Thoracic aorta (tissue), 2 donors: ENCODE results near the gene RPL18A. TPM values are rescaled to one million over a fixed set of nuclear protein-coding genes. Genes with fewer than 3 reads are reported as not detected.

Experiments
- ATAC-seq: fragments of 150-250 bp; one replicate; pipeline ENCODE4 v1.8.0; 2017; ENCODE audit warnings: low read depth; ENCODE audit not compliant: insufficient number of reproducible peaks, low FRiP score
- DNase-seq: peaks from one replicate; pipeline ENCODE4 v3.0.0-alpha.2; 2020; ENCODE audit warnings: low spot score
- H3K27ac ChIP-seq, 2 donors: fragments of 200-600 bp; sonication (generic); 1 replicate in 1 of 2; 2 replicates in 1 of 2; pipeline ENCODE4 v1.5.1; 2016; ENCODE audit warnings: mild to moderate bottlenecking in 2 of 2, moderate library complexity in 2 of 2
- H3K27me3 ChIP-seq: fragments of 200-600 bp; sonication (generic); replicated peaks from 2 replicates; pipeline ENCODE4 v1.6.0; 2016; ENCODE audit warnings: mild to moderate bottlenecking; ENCODE audit not compliant: insufficient read depth
- H3K36me3 ChIP-seq: fragments of 200-600 bp; sonication (generic); one replicate; pipeline ENCODE4 v1.5.1; 2016
- H3K4me1 ChIP-seq, 2 donors: fragments of 200-600 bp; sonication (generic); 1 replicate in 1 of 2; 2 replicates in 1 of 2; pipeline versions ENCODE4 v1.5.1 to v1.6.0; 2016; ENCODE audit warnings: low read depth in 2 of 2, mild to moderate bottlenecking in 1 of 2; ENCODE audit not compliant: control insufficient read depth in 1 of 2
- H3K4me3 ChIP-seq: fragments of 200-600 bp; sonication (generic); 2 replicates; pipeline ENCODE4 v1.5.1; 2016; ENCODE audit warnings: mild to moderate bottlenecking
- H3K9me3 ChIP-seq: fragments of 200-600 bp; sonication (generic); 2 replicates; pipeline ENCODE4 v1.5.1; 2016
- CTCF ChIP-seq: fragments of 200-600 bp; sonication (generic); IDR thresholded peaks from one replicate; pipeline ENCODE4 v1.5.1; 2019; ENCODE audit warnings: antibody characterized with exemption
- total RNA-seq, 2 donors: library from RNA; depleted of rRNA; stranded (reverse); fragments of >200 nt; gene quantifications; one replicate each; pipeline versions ENCODE4 v1.1.0 to v1.2.3, GENCODE V29; 2016

Gene RPL18A
- total RNA-seq, result 100 to 1,000 TPM; 718 to 766 TPM

DNA sequence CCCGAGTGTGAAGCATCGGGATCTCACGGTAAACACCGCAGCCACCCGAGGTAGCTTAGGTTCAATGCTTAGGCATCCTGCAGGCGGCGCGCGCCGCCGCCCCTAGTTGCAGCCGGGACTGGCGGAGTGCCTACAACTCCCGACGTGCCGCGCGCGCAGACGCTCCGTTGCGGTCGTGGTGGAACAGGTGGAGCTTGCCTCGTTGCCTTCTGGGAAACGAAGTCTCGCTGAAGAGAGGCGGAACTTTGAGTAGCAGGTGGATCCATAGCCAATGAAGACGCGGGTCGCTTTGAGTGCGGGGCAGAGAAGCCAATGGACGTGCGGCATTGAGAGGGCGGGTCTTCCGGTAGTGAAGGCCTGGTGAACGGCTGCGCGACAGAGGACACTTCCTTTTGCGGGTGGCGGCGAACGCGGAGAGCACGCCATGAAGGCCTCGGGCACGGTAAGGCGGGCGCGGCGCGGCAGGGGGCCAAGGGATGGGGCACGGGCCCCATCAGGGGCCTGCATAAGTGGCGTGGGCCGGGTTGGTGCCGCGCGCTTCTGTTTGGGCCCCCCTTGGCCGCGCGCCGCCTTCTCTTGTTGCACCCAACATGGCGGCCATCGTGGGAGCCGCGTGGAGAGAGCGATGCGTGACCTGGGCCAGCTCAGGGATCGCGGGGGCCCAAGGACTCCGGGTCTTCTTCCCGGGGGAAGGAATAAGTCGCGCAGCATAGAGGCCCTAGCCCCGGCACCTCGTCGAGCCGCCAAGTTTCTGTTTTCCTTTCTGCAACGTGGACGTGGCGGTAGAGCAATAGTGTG, at the start of gene RPL18A:
RPL18A (plus strand) TSS at position 378 of the 798 bp plus-strand sequence; CDS start at position 425, 47 bp downstream.
- H3K9me3 ChIP-seq, result no peaks in the 10 kb centered on the region
- peak within 1 kb of the TSS; percentile 96 for H3K4me3 ChIP-seq
- DNase-seq (peak; percentile 97), ATAC-seq (peak; percentile 100)
- peaks cover 34% of the 10 kb centered on the region for H3K36me3 ChIP-seq
- peak within 1 kb of the TSS; percentile 71 to 77 for H3K27ac ChIP-seq
- peaks cover 11 to 23% of the 10 kb centered on the region in 2 donors for H3K4me1 ChIP-seq
- no peaks in the 10 kb centered on the region for H3K27me3 ChIP-seq
- TF ChIP-seq CTCF, result peak; percentile 68

DNA sequence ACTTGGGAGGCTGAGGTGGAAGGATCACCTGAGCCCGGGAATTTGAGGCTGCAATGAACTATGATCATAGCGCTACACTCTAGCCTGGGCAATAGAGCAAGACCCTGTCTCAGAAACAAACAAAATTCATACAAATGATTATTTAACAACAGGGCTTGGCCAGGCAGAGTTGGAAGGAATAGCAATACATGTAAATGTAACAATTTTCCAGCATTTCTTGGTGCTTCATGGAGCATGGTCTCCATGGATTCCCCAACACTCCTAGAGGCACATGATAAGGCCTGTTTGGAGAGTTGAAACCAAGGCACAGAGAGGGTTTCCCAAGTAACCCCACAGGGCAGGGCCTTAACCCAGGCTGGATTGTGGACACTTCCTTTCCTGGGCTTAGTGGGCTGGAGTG, 48.6 kb upstream of the RPL18A start:
- no peak for ATAC-seq
- H3K27me3 ChIP-seq, result no peaks in the 10 kb centered on the region

GRCh38 chr19:17811681-17812080, 48.0 kb upstream of the RPL18A start:
- DNase-seq (no peak), ATAC-seq (no peak)
- Histone ChIP-seq H3K27ac (no peak overlapping the region), H3K4me1 (no peaks in the 10 kb centered on the region), H3K27me3 (no peaks in the 10 kb centered on the region), H3K4me3 (no peak overlapping the region), H3K9me3 (no peaks in the 10 kb centered on the region), H3K36me3 (no peaks in the 10 kb centered on the region)
- TF ChIP-seq CTCF, result no peak

More for the DNA sequence above, 48.6 kb upstream of the RPL18A start:
- Histone ChIP-seq H3K27ac (no peak overlapping the region), H3K9me3 (no peaks in the 10 kb centered on the region), H3K4me3 (no peak overlapping the region), H3K4me1 (no peaks in the 10 kb centered on the region), H3K36me3 (no peaks in the 10 kb centered on the region)
- DNase-seq, result no peak
- TF ChIP-seq CTCF, result no peak

DNA sequence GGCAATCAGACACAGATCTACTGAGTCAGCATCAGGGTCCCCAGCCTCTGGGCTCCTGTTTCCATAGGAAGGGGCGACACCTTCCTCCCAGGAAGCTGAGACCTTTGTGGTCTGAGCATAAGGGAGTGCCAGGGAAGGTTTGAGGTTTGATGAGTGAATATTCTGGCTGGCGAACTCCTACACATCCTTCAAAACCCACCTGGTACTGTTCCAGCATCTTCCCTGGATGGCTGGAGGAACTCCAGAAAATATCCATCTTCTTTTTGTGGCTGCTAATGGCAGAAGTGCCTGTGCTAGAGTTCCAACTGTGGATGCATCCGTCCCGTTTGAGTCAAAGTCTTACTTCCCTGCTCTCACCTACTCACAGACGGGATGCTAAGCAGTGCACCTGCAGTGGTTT, 47.6 kb upstream of the RPL18A start:
- Histone ChIP-seq H3K27ac (no peak overlapping the region), H3K36me3 (no peaks in the 10 kb centered on the region), H3K27me3 (no peaks in the 10 kb centered on the region), H3K4me1 (no peaks in the 10 kb centered on the region), H3K4me3 (no peak overlapping the region), H3K9me3 (no peaks in the 10 kb centered on the region)
- TF ChIP-seq CTCF, result no peak
- DNase-seq (no peak), ATAC-seq (no peak)

DNA sequence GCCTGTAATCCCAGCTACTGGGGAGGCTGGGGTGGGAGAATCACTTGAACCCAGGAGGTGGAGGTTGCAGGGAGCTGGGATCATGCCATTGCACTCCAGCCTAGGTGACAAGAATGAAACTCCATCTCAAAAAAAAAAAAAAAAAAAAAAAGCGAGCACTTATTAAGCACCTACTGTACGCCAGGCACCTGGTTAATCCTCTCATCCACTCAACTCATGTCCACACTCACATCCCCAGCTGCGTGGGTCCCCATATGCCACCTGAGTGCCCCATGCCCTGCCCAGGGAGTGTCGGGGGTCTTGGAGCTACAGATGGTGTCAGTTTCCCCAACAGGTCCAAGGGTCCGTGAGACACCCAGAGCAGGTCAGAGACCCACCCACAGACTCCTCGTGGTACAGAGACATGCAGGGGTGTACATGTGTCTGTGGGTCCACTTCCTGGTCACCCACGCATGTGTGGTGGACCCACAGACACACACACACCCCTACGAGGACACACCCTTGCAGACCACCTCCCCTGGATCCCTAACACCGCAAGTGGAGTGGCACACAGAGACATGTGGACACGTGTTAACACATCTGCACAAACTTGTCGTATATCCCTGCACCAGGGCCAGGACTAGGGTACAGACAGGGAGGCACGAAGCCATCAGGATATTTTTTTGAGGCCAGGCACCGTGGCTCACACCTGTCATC, 41.9 kb upstream of the RPL18A start:
- H3K4me1 ChIP-seq, result no peaks in the 10 kb centered on the region
- ATAC-seq (no peak), DNase-seq (no peak)
- H3K27ac ChIP-seq, result no peak overlapping the region
- H3K4me3 ChIP-seq, result no peak overlapping the region
- H3K36me3 ChIP-seq, result no peaks in the 10 kb centered on the region
- TF ChIP-seq CTCF, result no peak
- H3K9me3 ChIP-seq, result no peaks in the 10 kb centered on the region
- no peaks in the 10 kb centered on the region for H3K27me3 ChIP-seq
